SK-N-SH treated with all-trans-retinoic acid at 6 μM for 48 hours (cell line): ENCODE results near the gene FLT1.

Source experiments
- ATAC-seq: fragments of 200-7000 bp; cut with Tn5 transposase; 3 replicates; pipeline ENCODE4 v1.9.1; 2020; ENCODE audit warnings: mild to moderate bottlenecking, moderate library complexity
- ARNTL ChIP-seq: fragments of 450-650 bp; formaldehyde crosslinking; IDR thresholded peaks from 2 replicates; pipeline ENCODE4 v1.5.0; 2020; ENCODE audit warnings: low read depth, mild to moderate bottlenecking, moderate library complexity, borderline replicate concordance
- BACH2 ChIP-seq: fragments of 250-450 bp; sonication (Bioruptor Pico); IDR thresholded peaks from 2 replicates; pipeline ENCODE4 v1.9.0; 2021; ENCODE audit warnings: mild to moderate bottlenecking, borderline replicate concordance
- CREB5 ChIP-seq: fragments of 250-450 bp; sonication (Bioruptor Pico); IDR thresholded peaks from 2 replicates; pipeline ENCODE4 v1.5.1; 2020; ENCODE audit warnings: low read depth, mild to moderate bottlenecking, moderate library complexity
- CSDC2 ChIP-seq: fragments of 250-450 bp; sonication (Bioruptor Pico); IDR thresholded peaks from 2 replicates; pipeline ENCODE4 v1.5.0; 2020; ENCODE audit warnings: mild to moderate bottlenecking, moderate library complexity
- ESRRG ChIP-seq: fragments of 250-450 bp; sonication (Bioruptor Pico); IDR thresholded peaks from 2 replicates; pipeline ENCODE4 v1.6.1; 2021; ENCODE audit warnings: mild to moderate bottlenecking
- ISL1 ChIP-seq: fragments of 250-450 bp; sonication (Bioruptor Pico); IDR thresholded peaks from 2 replicates; pipeline ENCODE4 v2.1.2; 2022; ENCODE audit warnings: mild to moderate bottlenecking, moderate library complexity
- OSR1 ChIP-seq: fragments of 250-450 bp; sonication (Bioruptor Pico); IDR thresholded peaks from 2 replicates; pipeline ENCODE4 v1.8.0; 2022; ENCODE audit warnings: moderate library complexity, mild to moderate bottlenecking, inconsistent platforms
- POU6F1 ChIP-seq: fragments of 250-450 bp; sonication (Bioruptor Pico); IDR thresholded peaks from 2 replicates; pipeline ENCODE4 v1.8.0; 2021; ENCODE audit warnings: low read depth, mild to moderate bottlenecking, moderate library complexity, borderline replicate concordance
- PPARA ChIP-seq: fragments of 250-450 bp; sonication (Bioruptor Pico); IDR thresholded peaks from 2 replicates; pipeline ENCODE4 v1.5.0; 2020; ENCODE audit warnings: mild to moderate bottlenecking, borderline replicate concordance
- RARB ChIP-seq: fragments of 250-450 bp; sonication (Bioruptor Pico); IDR thresholded peaks from 2 replicates; pipeline ENCODE4 v1.8.0; 2021; ENCODE audit warnings: mild to moderate bottlenecking, moderate library complexity
- SNAI2 ChIP-seq: fragments of 250-450 bp; sonication (Bioruptor Pico); IDR thresholded peaks from 2 replicates; pipeline ENCODE4 v1.5.0; 2020; ENCODE audit warnings: mild to moderate bottlenecking, moderate library complexity
- TCF4 ChIP-seq: fragments of 250-450 bp; sonication (Bioruptor Pico); IDR thresholded peaks from 2 replicates; pipeline ENCODE4 v1.8.0; 2021; ENCODE audit warnings: mild to moderate bottlenecking, moderate library complexity, borderline replicate concordance
- ZC3H10 ChIP-seq: fragments of 250-450 bp; sonication (Bioruptor Pico); IDR thresholded peaks from 2 replicates; pipeline ENCODE4 v1.5.1; 2021; ENCODE audit warnings: mild to moderate bottlenecking, moderate library complexity
- ZFP30 ChIP-seq: fragments of 450-650 bp; formaldehyde crosslinking; IDR thresholded peaks from 2 replicates; pipeline ENCODE4 v1.5.0; 2022; ENCODE audit warnings: mild to moderate bottlenecking, moderate library complexity
- ZNF565 ChIP-seq: fragments of 450-650 bp; formaldehyde crosslinking; conservative IDR thresholded peaks from 2 replicates; pipeline ENCODE4 v1.5.0; 2020; ENCODE audit warnings: low read depth, mild to moderate bottlenecking, moderate library complexity
- ZNF8 ChIP-seq: fragments of 450-650 bp; formaldehyde crosslinking; IDR thresholded peaks from 2 replicates; pipeline ENCODE4 v1.5.0; 2020; ENCODE audit warnings: mild to moderate bottlenecking, moderate library complexity
- TF ChIP-seq, protein P1 (sequence below): fragments of 250-450 bp; sonication (Bioruptor Pico); IDR thresholded peaks from 2 replicates; pipeline ENCODE4 v1.8.0; 2020; ENCODE audit warnings: mild to moderate bottlenecking, moderate library complexity, borderline replicate concordance
- TF ChIP-seq, protein P2 (sequence below): fragments of 250-450 bp; sonication (Bioruptor Pico); IDR thresholded peaks from 2 replicates; pipeline ENCODE4 v1.5.1; 2021; ENCODE audit warnings: mild to moderate bottlenecking, moderate library complexity
- TF ChIP-seq, protein P3 (sequence below): fragments of 250-450 bp; sonication (Bioruptor Pico); IDR thresholded peaks from 2 replicates; pipeline ENCODE4 v1.5.0; 2020; ENCODE audit warnings: mild to moderate bottlenecking, moderate library complexity

FLT1 gene

GRCh38 chr13:28328271-28328607 lies 166.7 kb downstream of the FLT1 start:
- no peak for ATAC-seq
- TF ChIP-seq SNAI2 (CRISPR knock-in tag): no peak
- no peak for TF ChIP-seq POU6F1 (CRISPR knock-in tag)
- no peak for TF ChIP-seq ZNF8 (CRISPR knock-in tag)
- TF ChIP-seq CSDC2 (CRISPR knock-in tag): no peak
- no peak for TF ChIP-seq ZC3H10 (CRISPR knock-in tag)
- no peak for TF ChIP-seq ZFP30
- TF ChIP-seq, protein P1, sequence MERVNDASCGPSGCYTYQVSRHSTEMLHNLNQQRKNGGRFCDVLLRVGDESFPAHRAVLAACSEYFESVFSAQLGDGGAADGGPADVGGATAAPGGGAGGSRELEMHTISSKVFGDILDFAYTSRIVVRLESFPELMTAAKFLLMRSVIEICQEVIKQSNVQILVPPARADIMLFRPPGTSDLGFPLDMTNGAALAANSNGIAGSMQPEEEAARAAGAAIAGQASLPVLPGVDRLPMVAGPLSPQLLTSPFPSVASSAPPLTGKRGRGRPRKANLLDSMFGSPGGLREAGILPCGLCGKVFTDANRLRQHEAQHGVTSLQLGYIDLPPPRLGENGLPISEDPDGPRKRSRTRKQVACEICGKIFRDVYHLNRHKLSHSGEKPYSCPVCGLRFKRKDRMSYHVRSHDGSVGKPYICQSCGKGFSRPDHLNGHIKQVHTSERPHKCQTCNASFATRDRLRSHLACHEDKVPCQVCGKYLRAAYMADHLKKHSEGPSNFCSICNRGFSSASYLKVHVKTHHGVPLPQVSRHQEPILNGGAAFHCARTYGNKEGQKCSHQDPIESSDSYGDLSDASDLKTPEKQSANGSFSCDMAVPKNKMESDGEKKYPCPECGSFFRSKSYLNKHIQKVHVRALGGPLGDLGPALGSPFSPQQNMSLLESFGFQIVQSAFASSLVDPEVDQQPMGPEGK (CRISPR knock-in tag): no peak
- no peak for TF ChIP-seq CREB5
- TF ChIP-seq RARB (CRISPR knock-in tag): no peak
- TF ChIP-seq OSR1 (CRISPR knock-in tag): no peak
- no peak for TF ChIP-seq BACH2 (CRISPR knock-in tag)
- TF ChIP-seq PPARA (CRISPR knock-in tag): no peak
- TF ChIP-seq ISL1: no peak
- TF ChIP-seq ARNTL (CRISPR knock-in tag): no peak
- TF ChIP-seq ZNF565: no peak
- TF ChIP-seq ESRRG (CRISPR knock-in tag): no peak
- TF ChIP-seq, protein P2, sequence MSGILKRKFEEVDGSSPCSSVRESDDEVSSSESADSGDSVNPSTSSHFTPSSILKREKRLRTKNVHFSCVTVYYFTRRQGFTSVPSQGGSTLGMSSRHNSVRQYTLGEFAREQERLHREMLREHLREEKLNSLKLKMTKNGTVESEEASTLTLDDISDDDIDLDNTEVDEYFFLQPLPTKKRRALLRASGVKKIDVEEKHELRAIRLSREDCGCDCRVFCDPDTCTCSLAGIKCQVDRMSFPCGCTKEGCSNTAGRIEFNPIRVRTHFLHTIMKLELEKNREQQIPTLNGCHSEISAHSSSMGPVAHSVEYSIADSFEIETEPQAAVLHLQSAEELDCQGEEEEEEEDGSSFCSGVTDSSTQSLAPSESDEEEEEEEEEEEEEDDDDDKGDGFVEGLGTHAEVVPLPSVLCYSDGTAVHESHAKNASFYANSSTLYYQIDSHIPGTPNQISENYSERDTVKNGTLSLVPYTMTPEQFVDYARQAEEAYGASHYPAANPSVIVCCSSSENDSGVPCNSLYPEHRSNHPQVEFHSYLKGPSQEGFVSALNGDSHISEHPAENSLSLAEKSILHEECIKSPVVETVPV (CRISPR knock-in tag): no peak
- no peak for TF ChIP-seq TCF4 (CRISPR knock-in tag)

- TF ChIP-seq, protein P1 (CRISPR knock-in tag): no peak
- ATAC-seq: no peak
Measured at GRCh38 chr13:28327373-28328270, 167.3 kb downstream of the FLT1 start.

- no peak for TF ChIP-seq ZNF565
- TF ChIP-seq PPARA (CRISPR knock-in tag): no peak
- no peak for TF ChIP-seq TCF4 (CRISPR knock-in tag)
- TF ChIP-seq, protein P2 (CRISPR knock-in tag): no peak
- no peak for TF ChIP-seq CSDC2 (CRISPR knock-in tag)
- TF ChIP-seq, protein P3, sequence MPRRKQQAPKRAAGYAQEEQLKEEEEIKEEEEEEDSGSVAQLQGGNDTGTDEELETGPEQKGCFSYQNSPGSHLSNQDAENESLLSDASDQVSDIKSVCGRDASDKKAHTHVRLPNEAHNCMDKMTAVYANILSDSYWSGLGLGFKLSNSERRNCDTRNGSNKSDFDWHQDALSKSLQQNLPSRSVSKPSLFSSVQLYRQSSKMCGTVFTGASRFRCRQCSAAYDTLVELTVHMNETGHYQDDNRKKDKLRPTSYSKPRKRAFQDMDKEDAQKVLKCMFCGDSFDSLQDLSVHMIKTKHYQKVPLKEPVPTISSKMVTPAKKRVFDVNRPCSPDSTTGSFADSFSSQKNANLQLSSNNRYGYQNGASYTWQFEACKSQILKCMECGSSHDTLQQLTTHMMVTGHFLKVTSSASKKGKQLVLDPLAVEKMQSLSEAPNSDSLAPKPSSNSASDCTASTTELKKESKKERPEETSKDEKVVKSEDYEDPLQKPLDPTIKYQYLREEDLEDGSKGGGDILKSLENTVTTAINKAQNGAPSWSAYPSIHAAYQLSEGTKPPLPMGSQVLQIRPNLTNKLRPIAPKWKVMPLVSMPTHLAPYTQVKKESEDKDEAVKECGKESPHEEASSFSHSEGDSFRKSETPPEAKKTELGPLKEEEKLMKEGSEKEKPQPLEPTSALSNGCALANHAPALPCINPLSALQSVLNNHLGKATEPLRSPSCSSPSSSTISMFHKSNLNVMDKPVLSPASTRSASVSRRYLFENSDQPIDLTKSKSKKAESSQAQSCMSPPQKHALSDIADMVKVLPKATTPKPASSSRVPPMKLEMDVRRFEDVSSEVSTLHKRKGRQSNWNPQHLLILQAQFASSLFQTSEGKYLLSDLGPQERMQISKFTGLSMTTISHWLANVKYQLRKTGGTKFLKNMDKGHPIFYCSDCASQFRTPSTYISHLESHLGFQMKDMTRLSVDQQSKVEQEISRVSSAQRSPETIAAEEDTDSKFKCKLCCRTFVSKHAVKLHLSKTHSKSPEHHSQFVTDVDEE (CRISPR knock-in tag): no peak
- TF ChIP-seq ESRRG (CRISPR knock-in tag): no peak
- no peak for TF ChIP-seq ZC3H10 (CRISPR knock-in tag)
- TF ChIP-seq ZNF8 (CRISPR knock-in tag): no peak
- TF ChIP-seq, all 23 proteins: peak for 0
- ATAC-seq: no peak
Measured at GRCh38 chr13:28326056-28326455, 168.9 kb downstream of the FLT1 start.
